ENCODE results near the gene NFIA. TPM values are rescaled to one million over a fixed set of nuclear protein-coding genes. Genes with fewer than 3 reads are reported as not detected.
A peak's percentile ranks its signal among the peaks of the same experiment; 100 is the strongest.

Gene NFIA
- total and polyA plus RNA-seq, 2 donors (not counting 1 experiment from before 2014, with no cell fraction given): 5.4 to 11.0 TPM

- no peaks in the 10 kb centered on the region for H3K79me2 ChIP-seq (ENCODE audit: control insufficient read depth, insufficient read depth, low read length)
- peaks cover 7% of the 10 kb centered on the region for H3K27me3 ChIP-seq (ENCODE audit: control insufficient read depth, insufficient read depth, low read length)
- peak overlapping the region; percentile 75 for H3K4me2 ChIP-seq (ENCODE audit: extremely low read depth, insufficient read depth, low read length)
- H3K4me1 ChIP-seq (ENCODE audit: control insufficient read depth, extremely low read depth, insufficient read depth, low read length): peaks cover 3% of the 10 kb centered on the region
- no peaks in the 10 kb centered on the region for H3K36me3 ChIP-seq (ENCODE audit: control insufficient read depth, insufficient read depth, low read length)
- peak overlapping the region; percentile 45 for H2AFZ ChIP-seq (ENCODE audit: low read length)
- H3K9ac ChIP-seq (ENCODE audit: insufficient read depth, low read length): peak overlapping the region; percentile 18
- peak overlapping the region in 3 of 4 experiments; percentile 17 to 40 (median 35) for H3K4me3 ChIP-seq (replicated peaks in 1 of 4; ENCODE audit: control extremely low read depth in 1 of 4, insufficient read depth in 1 of 4, low read depth in 3 of 4, low read length in 4 of 4)
- no peaks in the 10 kb centered on the region for H4K20me1 ChIP-seq (ENCODE audit: control insufficient read depth, extremely low read depth, insufficient read depth, low read length)
- no peak overlapping the region for H3K27ac ChIP-seq (ENCODE audit: insufficient read depth, low read length)
- TF ChIP-seq EZH2 (IDR thresholded peaks at IDR 0.05; ENCODE audit: low read length, missing control alignments): no peak
- no peak for TF ChIP-seq CTCF (conservative IDR thresholded peaks at IDR 0.05 in 1 of 2, IDR thresholded peaks at IDR 0.05 in 1 of 2; ENCODE audit: low read depth in 1 of 2, low read length in 2 of 2)
- H3K9me3 ChIP-seq (ENCODE audit: control insufficient read depth, insufficient read depth, low read depth, low read length): no peaks in the 10 kb centered on the region
- DNase-seq (ENCODE audit: low read depth in 2 of 2): no peak
These were observed 28.4 kb upstream of the NFIA start for GRCh38 chr1:61053712-61054600.

- Histone ChIP-seq H2AFZ (ENCODE audit: low read length) (no peak overlapping the region), H3K9ac (ENCODE audit: insufficient read depth, low read length) (no peak overlapping the region), H3K36me3 (ENCODE audit: control insufficient read depth, insufficient read depth, low read length) (no peaks in the 10 kb centered on the region), H4K20me1 (ENCODE audit: control insufficient read depth, extremely low read depth, insufficient read depth, low read length) (no peaks in the 10 kb centered on the region), H3K4me3 (replicated peaks in 1 of 4; ENCODE audit: control extremely low read depth in 1 of 4, insufficient read depth in 1 of 4, low read depth in 3 of 4, low read length in 4 of 4) (no peak overlapping the region), H3K27me3 (ENCODE audit: control insufficient read depth, insufficient read depth, low read length) (peaks cover 7% of the 10 kb centered on the region), H3K27ac (ENCODE audit: insufficient read depth, low read length) (no peak overlapping the region), H3K4me2 (ENCODE audit: extremely low read depth, insufficient read depth, low read length) (no peak overlapping the region), H3K79me2 (ENCODE audit: control insufficient read depth, insufficient read depth, low read length) (no peaks in the 10 kb centered on the region), H3K4me1 (ENCODE audit: control insufficient read depth, extremely low read depth, insufficient read depth, low read length) (peaks cover 3% of the 10 kb centered on the region), H3K9me3 (ENCODE audit: control insufficient read depth, insufficient read depth, low read depth, low read length) (no peaks in the 10 kb centered on the region)
- no peak for DNase-seq (ENCODE audit: low read depth in 2 of 2)
- TF ChIP-seq CTCF (conservative IDR thresholded peaks at IDR 0.05 in 1 of 2, IDR thresholded peaks at IDR 0.05 in 1 of 2; ENCODE audit: low read depth in 1 of 2, low read length in 2 of 2) (no peak), EZH2 (IDR thresholded peaks at IDR 0.05; ENCODE audit: low read length, missing control alignments) (no peak)
These were observed 27.8 kb upstream of the NFIA start for GRCh38 chr1:61054601-61054993.

- TF ChIP-seq EZH2 (IDR thresholded peaks at IDR 0.05; ENCODE audit: low read length, missing control alignments) (no peak), CTCF (conservative IDR thresholded peaks at IDR 0.05 in 1 of 2, IDR thresholded peaks at IDR 0.05 in 1 of 2; ENCODE audit: low read depth in 1 of 2, low read length in 2 of 2) (no peak)
These were observed 27.2 kb upstream of the NFIA start for GRCh38 chr1:61055110-61055614.

More at GRCh38 chr1:61055110-61055614, 27.2 kb upstream of the NFIA start:
- H3K79me2 ChIP-seq (ENCODE audit: control insufficient read depth, insufficient read depth, low read length): no peaks in the 10 kb centered on the region
- peaks cover 7% of the 10 kb centered on the region for H3K27me3 ChIP-seq (ENCODE audit: control insufficient read depth, insufficient read depth, low read length)
- H3K9me3 ChIP-seq (ENCODE audit: control insufficient read depth, insufficient read depth, low read depth, low read length): no peaks in the 10 kb centered on the region
- H3K4me1 ChIP-seq (ENCODE audit: control insufficient read depth, extremely low read depth, insufficient read depth, low read length): peaks cover 3% of the 10 kb centered on the region
- H2AFZ ChIP-seq (ENCODE audit: low read length): no peak overlapping the region
- no peak overlapping the region for H3K4me3 ChIP-seq (replicated peaks in 1 of 4; ENCODE audit: control extremely low read depth in 1 of 4, insufficient read depth in 1 of 4, low read depth in 3 of 4, low read length in 4 of 4)
- H3K4me2 ChIP-seq (ENCODE audit: extremely low read depth, insufficient read depth, low read length): no peak overlapping the region
- no peak overlapping the region for H3K27ac ChIP-seq (ENCODE audit: insufficient read depth, low read length)
- no peaks in the 10 kb centered on the region for H4K20me1 ChIP-seq (ENCODE audit: control insufficient read depth, extremely low read depth, insufficient read depth, low read length)
- no peak overlapping the region for H3K9ac ChIP-seq (ENCODE audit: insufficient read depth, low read length)
- no peaks in the 10 kb centered on the region for H3K36me3 ChIP-seq (ENCODE audit: control insufficient read depth, insufficient read depth, low read length)
- DNase-seq (ENCODE audit: low read depth in 2 of 2): peak in 1 of 2 donors; percentile 64

All from fibroblast of lung (primary cell).